IPS-18a (cell line): ENCODE results near the gene SERPINA5.

ENCODE experiments used
- H3K27ac ChIP-seq: one replicate; pipeline ENCODE4 v1.5.1; 2013; ENCODE audit warnings: low read length
- H3K27me3 ChIP-seq: one replicate; pipeline ENCODE4 v1.6.1; 2013; ENCODE audit warnings: mild to moderate bottlenecking, low read length; ENCODE audit not compliant: control insufficient read depth, insufficient read depth
- H3K36me3 ChIP-seq: one replicate; pipeline ENCODE4 v1.6.1; 2013; ENCODE audit warnings: low read depth, low read length; ENCODE audit not compliant: control insufficient read depth
- H3K4me1 ChIP-seq: one replicate; pipeline ENCODE4 v1.6.1; 2013; ENCODE audit warnings: low read depth, low read length; ENCODE audit not compliant: control insufficient read depth
- H3K4me3 ChIP-seq: one replicate; pipeline ENCODE4 v1.5.1; 2013; ENCODE audit warnings: low read length
- H3K9ac ChIP-seq: one replicate; pipeline ENCODE4 v1.6.1; 2013; ENCODE audit warnings: mild to moderate bottlenecking, low read length, moderate library complexity
- H3K9me3 ChIP-seq: one replicate; pipeline ENCODE4 v1.6.1; 2013; ENCODE audit warnings: low read depth, low read length; ENCODE audit not compliant: control insufficient read depth

SERPINA5 gene

GRCh38 chr14:94581127-94581999 is at the start of gene SERPINA5:
Gene SERPINA5, plus strand, starts transcription at chr14:94581426. Its CDS starts 5,937 bp downstream, at chr14:94587363.
- Histone ChIP-seq H3K9me3 (no peaks in the 10 kb centered on the region), H3K4me3 (no peak within 1 kb of the TSS), H3K27ac (no peak within 1 kb of the TSS), H3K27me3 (no peaks in the 10 kb centered on the region), H3K36me3 (no peaks in the 10 kb centered on the region), H3K4me1 (no peaks in the 10 kb centered on the region), H3K9ac (no peak within 1 kb of the TSS)

GRCh38 chr14:94532447-94532846 is 48.8 kb upstream of the SERPINA5 start:
- no peaks in the 10 kb centered on the region for H3K27me3 ChIP-seq
- no peaks in the 10 kb centered on the region for H3K36me3 ChIP-seq
- no peak overlapping the region for H3K9ac ChIP-seq
- H3K27ac ChIP-seq = no peak overlapping the region
- H3K9me3 ChIP-seq = no peaks in the 10 kb centered on the region
- no peak overlapping the region for H3K4me3 ChIP-seq
- H3K4me1 ChIP-seq = no peaks in the 10 kb centered on the region

GRCh38 chr14:94535506-94535905 is 45.7 kb upstream of the SERPINA5 start:
- no peaks in the 10 kb centered on the region for H3K4me1 ChIP-seq
- H3K27me3 ChIP-seq = no peaks in the 10 kb centered on the region
- H3K4me3 ChIP-seq = no peak overlapping the region
- H3K27ac ChIP-seq = no peak overlapping the region
- no peaks in the 10 kb centered on the region for H3K36me3 ChIP-seq
- no peaks in the 10 kb centered on the region for H3K9me3 ChIP-seq
- H3K9ac ChIP-seq = no peak overlapping the region

GRCh38 chr14:94536836-94537235 is 44.4 kb upstream of the SERPINA5 start:
- Histone ChIP-seq H3K9ac (no peak overlapping the region), H3K4me1 (no peaks in the 10 kb centered on the region), H3K9me3 (no peaks in the 10 kb centered on the region), H3K27me3 (no peaks in the 10 kb centered on the region), H3K36me3 (no peaks in the 10 kb centered on the region), H3K27ac (no peak overlapping the region), H3K4me3 (no peak overlapping the region)

GRCh38 chr14:94538070-94538740 is 43.0 kb upstream of the SERPINA5 start:
- Histone ChIP-seq H3K9ac (no peak overlapping the region), H3K36me3 (no peaks in the 10 kb centered on the region), H3K9me3 (no peaks in the 10 kb centered on the region), H3K27ac (no peak overlapping the region), H3K4me3 (no peak overlapping the region), H3K27me3 (no peaks in the 10 kb centered on the region), H3K4me1 (no peaks in the 10 kb centered on the region)

- Histone ChIP-seq H3K27ac (no peak overlapping the region), H3K4me3 (no peak overlapping the region), H3K27me3 (no peaks in the 10 kb centered on the region), H3K36me3 (no peaks in the 10 kb centered on the region), H3K9ac (no peak overlapping the region), H3K9me3 (no peaks in the 10 kb centered on the region), H3K4me1 (peaks cover 4% of the 10 kb centered on the region)
Measured at GRCh38 chr14:94539181-94539580, 42.0 kb upstream of the SERPINA5 start.

GRCh38 chr14:94540031-94540794 is 41.0 kb upstream of the SERPINA5 start:
- no peak overlapping the region for H3K9ac ChIP-seq
- peaks cover 11% of the 10 kb centered on the region for H3K4me1 ChIP-seq
- H3K9me3 ChIP-seq = no peaks in the 10 kb centered on the region

GRCh38 chr14:94541234-94541975 is 39.8 kb upstream of the SERPINA5 start:
- peaks cover 13% of the 10 kb centered on the region for H3K4me1 ChIP-seq
- H3K4me3 ChIP-seq = no peak overlapping the region
- no peaks in the 10 kb centered on the region for H3K27me3 ChIP-seq
- H3K9me3 ChIP-seq = no peaks in the 10 kb centered on the region
- no peak overlapping the region for H3K9ac ChIP-seq
- H3K27ac ChIP-seq = no peak overlapping the region
- no peaks in the 10 kb centered on the region for H3K36me3 ChIP-seq

More at GRCh38 chr14:94540031-94540794, 41.0 kb upstream of the SERPINA5 start:
- no peaks in the 10 kb centered on the region for H3K27me3 ChIP-seq
- no peak overlapping the region for H3K27ac ChIP-seq
- H3K4me3 ChIP-seq = no peak overlapping the region
- no peaks in the 10 kb centered on the region for H3K36me3 ChIP-seq

GRCh38 chr14:94542111-94542810 is 39.0 kb upstream of the SERPINA5 start:
- no peak overlapping the region for H3K9ac ChIP-seq
- no peaks in the 10 kb centered on the region for H3K9me3 ChIP-seq
- no peak overlapping the region for H3K4me3 ChIP-seq
- no peaks in the 10 kb centered on the region for H3K36me3 ChIP-seq
- no peaks in the 10 kb centered on the region for H3K27me3 ChIP-seq
- H3K27ac ChIP-seq = no peak overlapping the region
- H3K4me1 ChIP-seq = peaks cover 13% of the 10 kb centered on the region

GRCh38 chr14:94542811-94543440 is 38.3 kb upstream of the SERPINA5 start:
- H3K36me3 ChIP-seq = no peaks in the 10 kb centered on the region
- H3K27ac ChIP-seq = no peak overlapping the region
- H3K9me3 ChIP-seq = no peaks in the 10 kb centered on the region
- H3K4me3 ChIP-seq = no peak overlapping the region
- no peak overlapping the region for H3K9ac ChIP-seq
- H3K4me1 ChIP-seq = peaks cover 13% of the 10 kb centered on the region
- H3K27me3 ChIP-seq = no peaks in the 10 kb centered on the region
